SK-N-SH treated with all-trans-retinoic acid at 6 μM for 48 hours (cell line): ENCODE results near the gene PPP6R2.

Experiments
- RARB ChIP-seq: fragments of 250-450 bp; sonication (Bioruptor Pico); IDR thresholded peaks from 2 replicates; pipeline ENCODE4 v1.8.0; 2021; ENCODE audit warnings: mild to moderate bottlenecking, moderate library complexity
- TOX ChIP-seq: fragments of 250-450 bp; sonication (Bioruptor Pico); IDR thresholded peaks from 2 replicates; pipeline ENCODE4 v1.8.0; 2021; ENCODE audit warnings: mild to moderate bottlenecking, moderate library complexity, borderline replicate concordance
- ZFP3 ChIP-seq: fragments of 250-450 bp; sonication (Bioruptor Pico); IDR thresholded peaks from 2 replicates; pipeline ENCODE4 v1.5.0; 2020; ENCODE audit warnings: mild to moderate bottlenecking, moderate library complexity
- ZFP30 ChIP-seq: fragments of 450-650 bp; formaldehyde crosslinking; IDR thresholded peaks from 2 replicates; pipeline ENCODE4 v1.5.0; 2022; ENCODE audit warnings: mild to moderate bottlenecking, moderate library complexity

GRCh38 chr22:50463188-50463900 lies 120.2 kb downstream of the PPP6R2 start:
- TF ChIP-seq RARB: no peak
- no peak for TF ChIP-seq ZFP3 (CRISPR knock-in tag)
- TF ChIP-seq TOX (CRISPR knock-in tag): no peak
- no peak for TF ChIP-seq ZFP30 (CRISPR knock-in tag)
